HepG2 (cell line): Measurements from ENCODE around the gene PPIA. TPM values are rescaled to one million over a fixed set of nuclear protein-coding genes. Genes with fewer than 3 reads are reported as not detected.
A peak's percentile ranks its signal among the peaks of the same experiment; 100 is the strongest.

Experiments
- GPBP1L1 ChIP-seq: sonication (generic); formaldehyde crosslinking; IDR thresholded peaks from 2 replicates; pipeline ENCODE4 v1.5.0; 2020; ENCODE audit warnings: mild to moderate bottlenecking, missing genetic modification reagents
- KAT7 ChIP-seq: IDR thresholded peaks from 2 replicates; pipeline ENCODE4 v1.6.1; 2018; ENCODE audit warnings: borderline replicate concordance, missing compliant biosample characterization
- LCORL ChIP-seq, 2 experiments: fragments of 450-650 bp in 1 of 2; sonication (generic) in 1 of 2; formaldehyde crosslinking in 1 of 2; IDR thresholded peaks; 2 replicates each; pipeline versions ENCODE4 v1.5.0 to v1.6.1; 2017 to 2020; ENCODE audit warnings: antibody characterized with exemption in 1 of 2, missing genetic modification reagents in 1 of 2
- MBD4 ChIP-seq: IDR thresholded peaks from 2 replicates; pipeline ENCODE4 v1.6.1; 2012; ENCODE audit warnings: low read length, inconsistent platforms, borderline replicate concordance
- MED13 ChIP-seq: sonication (generic); formaldehyde crosslinking; IDR thresholded peaks from 2 replicates; pipeline ENCODE4 v1.5.0; 2020; ENCODE audit warnings: missing genetic modification reagents
- PLRG1 ChIP-seq: fragments of 450-650 bp; conservative IDR thresholded peaks from 2 replicates; pipeline ENCODE4 v1.6.1; 2016
- PRDM4 ChIP-seq: sonication (generic); formaldehyde crosslinking; IDR thresholded peaks from 2 replicates; pipeline ENCODE4 v1.9.0; 2021; ENCODE audit warnings: missing genetic modification reagents, borderline replicate concordance
- REXO4 ChIP-seq: sonication (generic); formaldehyde crosslinking; IDR thresholded peaks from 2 replicates; pipeline ENCODE4 v1.8.0; 2022; ENCODE audit warnings: missing genetic modification reagents, mild to moderate bottlenecking, borderline replicate concordance
- SAP130 ChIP-seq: IDR thresholded peaks from 2 replicates; pipeline ENCODE4 v1.6.1; 2016; ENCODE audit warnings: low read depth
- SRSF1 ChIP-seq: fragments of 200-400 bp; formaldehyde crosslinking; optimal IDR thresholded peaks from 2 replicates; pipeline ENCODE3; 2017; ENCODE audit warnings: mild to moderate bottlenecking, low read depth, low read length, moderate library complexity
- TMF1 ChIP-seq: sonication (generic); formaldehyde crosslinking; IDR thresholded peaks from 2 replicates; pipeline ENCODE4 v1.8.1; 2022; ENCODE audit warnings: low read depth, missing genetic modification reagents
- ZBTB42 ChIP-seq: sonication (generic); formaldehyde crosslinking; IDR thresholded peaks from 2 replicates; pipeline ENCODE4 v1.5.0; 2020; ENCODE audit warnings: mild to moderate bottlenecking, missing genetic modification reagents
- ZNF503 ChIP-seq: sonication (generic); formaldehyde crosslinking; IDR thresholded peaks from 2 replicates; pipeline ENCODE4 v1.4.0; 2020; ENCODE audit warnings: missing genetic modification reagents
- ZNF557 ChIP-seq: sonication (generic); formaldehyde crosslinking; IDR thresholded peaks from 2 replicates; pipeline ENCODE4 v1.4.0; 2020; ENCODE audit warnings: missing genetic modification reagents
- ZNF703 ChIP-seq: sonication (generic); formaldehyde crosslinking; IDR thresholded peaks from 2 replicates; pipeline ENCODE4 v1.5.1; 2020; ENCODE audit warnings: missing genetic modification reagents, mild to moderate bottlenecking, moderate library complexity, borderline replicate concordance
- ZSCAN30 ChIP-seq: sonication (generic); formaldehyde crosslinking; IDR thresholded peaks from 2 replicates; pipeline ENCODE4 v1.5.0; 2020; ENCODE audit warnings: mild to moderate bottlenecking, missing genetic modification reagents
- polyA plus RNA-seq, 8 experiments: library from polyadenylated mRNA; depleted of rRNA in 3 of 8; stranded (reverse) in 7 of 8; unstranded in 1 of 8; fragments of >200 nt; fragmentation: Illumina TruSeq in 4 of 8; extraction: Trizol in 4 of 8; gene quantifications; 2 replicates each; pipeline versions ENCODE4 v1.2.1 to v1.2.3, GENCODE V29; 2011 to 2016; ENCODE audit warnings: low read depth in 4 of 8, missing spikeins in 1 of 8, mixed read lengths in 1 of 8; ENCODE audit not compliant: insufficient read depth in 1 of 8
- total RNA-seq, 5 experiments: library from RNA; depleted of rRNA; stranded (reverse); fragments of >200 nt; fragmentation: Illumina TruSeq; extraction: Trizol; gene quantifications; 2 replicates each; pipeline ENCODE4 v1.2.3, GENCODE V29; 2016; ENCODE audit warnings: low read depth in 1 of 5
- TF ChIP-seq, protein P1 (sequence below): sonication (generic); formaldehyde crosslinking; IDR thresholded peaks from 2 replicates; pipeline ENCODE4 v1.5.0; 2020; ENCODE audit warnings: mild to moderate bottlenecking, missing genetic modification reagents, borderline replicate concordance

Gene PPIA
- total and polyA plus RNA-seq, 2 of the 13 experiments (the other 11 are each of a cell fraction or from before 2014, with no cell fraction given) = 2,268 to 3,010 TPM

DNA sequence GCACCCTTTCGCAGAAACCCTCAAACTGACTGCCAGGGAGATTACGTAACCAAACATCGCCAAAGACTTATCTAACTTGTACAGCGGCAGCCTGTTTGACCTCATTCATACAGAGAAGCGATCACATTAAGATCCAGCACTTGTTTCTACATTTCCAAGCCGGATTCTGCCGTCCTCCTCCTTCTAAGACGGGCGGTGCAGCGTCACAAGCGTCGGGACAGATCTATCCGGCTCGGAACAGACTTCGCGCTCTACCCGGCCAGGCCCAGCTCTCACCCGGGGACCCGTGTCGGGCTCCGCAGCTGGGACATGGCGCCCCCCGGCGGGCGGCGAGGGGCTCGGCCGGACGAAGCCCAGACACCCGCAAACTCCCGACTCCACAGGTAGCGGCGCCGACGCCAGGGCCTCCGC is 51.0 kb downstream of the PPIA start (continued):
- TF ChIP-seq PRDM4 (CRISPR knock-in tag) (no peak), TMF1 (CRISPR knock-in tag) (no peak), REXO4 (CRISPR knock-in tag) (no peak), GPBP1L1 (no peak), ZNF557 (CRISPR knock-in tag) (no peak), ZNF703 (CRISPR knock-in tag) (no peak), ZSCAN30 (no peak), ZBTB42 (CRISPR knock-in tag) (no peak), PLRG1 (no peak), ZNF503 (CRISPR knock-in tag) (no peak), SAP130 (CRISPR knock-in tag) (peak; percentile 81), KAT7 (CRISPR knock-in tag) (no peak), SRSF1 (no peak), MBD4 (no peak), MED13 (CRISPR knock-in tag) (no peak), LCORL (IDR thresholded peaks at IDR 0.05) (no peak), LCORL (CRISPR knock-in tag; IDR thresholded peaks at IDR 0.05) (no peak)
- TF ChIP-seq, protein P1, sequence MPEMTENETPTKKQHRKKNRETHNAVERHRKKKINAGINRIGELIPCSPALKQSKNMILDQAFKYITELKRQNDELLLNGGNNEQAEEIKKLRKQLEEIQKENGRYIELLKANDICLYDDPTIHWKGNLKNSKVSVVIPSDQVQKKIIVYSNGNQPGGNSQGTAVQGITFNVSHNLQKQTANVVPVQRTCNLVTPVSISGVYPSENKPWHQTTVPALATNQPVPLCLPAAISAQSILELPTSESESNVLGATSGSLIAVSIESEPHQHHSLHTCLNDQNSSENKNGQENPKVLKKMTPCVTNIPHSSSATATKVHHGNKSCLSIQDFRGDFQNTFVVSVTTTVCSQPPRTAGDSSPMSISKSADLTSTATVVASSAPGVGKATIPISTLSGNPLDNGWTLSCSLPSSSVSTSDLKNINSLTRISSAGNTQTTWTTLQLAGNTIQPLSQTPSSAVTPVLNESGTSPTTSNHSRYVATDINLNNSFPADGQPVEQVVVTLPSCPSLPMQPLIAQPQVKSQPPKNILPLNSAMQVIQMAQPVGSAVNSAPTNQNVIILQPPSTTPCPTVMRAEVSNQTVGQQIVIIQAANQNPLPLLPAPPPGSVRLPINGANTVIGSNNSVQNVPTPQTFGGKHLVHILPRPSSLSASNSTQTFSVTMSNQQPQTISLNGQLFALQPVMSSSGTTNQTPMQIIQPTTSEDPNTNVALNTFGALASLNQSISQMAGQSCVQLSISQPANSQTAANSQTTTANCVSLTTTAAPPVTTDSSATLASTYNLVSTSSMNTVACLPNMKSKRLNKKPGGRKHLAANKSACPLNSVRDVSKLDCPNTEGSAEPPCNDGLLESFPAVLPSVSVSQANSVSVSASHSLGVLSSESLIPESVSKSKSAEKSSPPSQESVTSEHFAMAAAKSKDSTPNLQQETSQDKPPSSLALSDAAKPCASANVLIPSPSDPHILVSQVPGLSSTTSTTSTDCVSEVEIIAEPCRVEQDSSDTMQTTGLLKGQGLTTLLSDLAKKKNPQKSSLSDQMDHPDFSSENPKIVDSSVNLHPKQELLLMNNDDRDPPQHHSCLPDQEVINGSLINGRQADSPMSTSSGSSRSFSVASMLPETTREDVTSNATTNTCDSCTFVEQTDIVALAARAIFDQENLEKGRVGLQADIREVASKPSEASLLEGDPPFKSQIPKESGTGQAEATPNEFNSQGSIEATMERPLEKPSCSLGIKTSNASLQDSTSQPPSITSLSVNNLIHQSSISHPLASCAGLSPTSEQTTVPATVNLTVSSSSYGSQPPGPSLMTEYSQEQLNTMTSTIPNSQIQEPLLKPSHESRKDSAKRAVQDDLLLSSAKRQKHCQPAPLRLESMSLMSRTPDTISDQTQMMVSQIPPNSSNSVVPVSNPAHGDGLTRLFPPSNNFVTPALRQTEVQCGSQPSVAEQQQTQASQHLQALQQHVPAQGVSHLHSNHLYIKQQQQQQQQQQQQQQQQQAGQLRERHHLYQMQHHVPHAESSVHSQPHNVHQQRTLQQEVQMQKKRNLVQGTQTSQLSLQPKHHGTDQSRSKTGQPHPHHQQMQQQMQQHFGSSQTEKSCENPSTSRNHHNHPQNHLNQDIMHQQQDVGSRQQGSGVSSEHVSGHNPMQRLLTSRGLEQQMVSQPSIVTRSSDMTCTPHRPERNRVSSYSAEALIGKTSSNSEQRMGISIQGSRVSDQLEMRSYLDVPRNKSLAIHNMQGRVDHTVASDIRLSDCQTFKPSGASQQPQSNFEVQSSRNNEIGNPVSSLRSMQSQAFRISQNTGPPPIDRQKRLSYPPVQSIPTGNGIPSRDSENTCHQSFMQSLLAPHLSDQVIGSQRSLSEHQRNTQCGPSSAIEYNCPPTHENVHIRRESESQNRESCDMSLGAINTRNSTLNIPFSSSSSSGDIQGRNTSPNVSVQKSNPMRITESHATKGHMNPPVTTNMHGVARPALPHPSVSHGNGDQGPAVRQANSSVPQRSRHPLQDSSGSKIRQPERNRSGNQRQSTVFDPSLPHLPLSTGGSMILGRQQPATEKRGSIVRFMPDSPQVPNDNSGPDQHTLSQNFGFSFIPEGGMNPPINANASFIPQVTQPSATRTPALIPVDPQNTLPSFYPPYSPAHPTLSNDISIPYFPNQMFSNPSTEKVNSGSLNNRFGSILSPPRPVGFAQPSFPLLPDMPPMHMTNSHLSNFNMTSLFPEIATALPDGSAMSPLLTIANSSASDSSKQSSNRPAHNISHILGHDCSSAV (CRISPR knock-in tag) = no peak
